GM21825 (cell line): ENCODE measurements around the gene INPP5D.
"Not testable (repeated sequence)": the region's sequence is repeated elsewhere in the genome, so short reads cannot be mapped to it uniquely, and the experiment has no call there.

Source experiments
- ATAC-seq: cut with Tn5 transposase; IDR thresholded peaks from one replicate; pipeline ENCODE4 v1.9.1; 2021; ENCODE audit warnings: mild to moderate bottlenecking, moderate library complexity; ENCODE audit not compliant: unreplicated experiment

The INPP5D gene

GRCh38 chr2:233114421-233114861 is 54.3 kb downstream of the INPP5D start:
- ATAC-seq, result no peak

- ATAC-seq, result no peak
These were observed 55.0 kb downstream of the INPP5D start for GRCh38 chr2:233115121-233115520.

GRCh38 chr2:233115741-233116140 is 55.6 kb downstream of the INPP5D start:
- ATAC-seq, result no peak

- no peak for ATAC-seq
These were observed 56.8 kb downstream of the INPP5D start for GRCh38 chr2:233116946-233117345.

DNA sequence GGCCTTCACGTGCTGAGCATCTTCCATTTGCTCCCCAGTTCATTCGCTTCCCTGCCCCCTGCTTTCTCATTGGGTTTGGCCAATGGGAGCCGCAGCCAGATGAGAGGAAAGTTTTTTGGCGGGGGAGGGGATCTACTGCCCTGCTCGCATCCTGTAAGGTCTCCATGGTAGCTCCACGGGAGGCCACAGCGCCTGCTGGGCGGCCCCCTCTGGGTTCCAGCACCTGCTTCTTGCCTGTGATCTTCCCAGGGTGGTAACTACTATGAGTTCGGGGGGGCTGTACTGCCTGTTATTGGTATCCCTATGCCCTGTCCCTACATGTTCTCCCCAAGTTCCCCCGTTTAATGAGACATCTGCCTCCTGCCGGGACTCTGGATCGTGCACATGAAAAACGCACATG is 57.2 kb downstream of the INPP5D start:
- no peak for ATAC-seq

DNA sequence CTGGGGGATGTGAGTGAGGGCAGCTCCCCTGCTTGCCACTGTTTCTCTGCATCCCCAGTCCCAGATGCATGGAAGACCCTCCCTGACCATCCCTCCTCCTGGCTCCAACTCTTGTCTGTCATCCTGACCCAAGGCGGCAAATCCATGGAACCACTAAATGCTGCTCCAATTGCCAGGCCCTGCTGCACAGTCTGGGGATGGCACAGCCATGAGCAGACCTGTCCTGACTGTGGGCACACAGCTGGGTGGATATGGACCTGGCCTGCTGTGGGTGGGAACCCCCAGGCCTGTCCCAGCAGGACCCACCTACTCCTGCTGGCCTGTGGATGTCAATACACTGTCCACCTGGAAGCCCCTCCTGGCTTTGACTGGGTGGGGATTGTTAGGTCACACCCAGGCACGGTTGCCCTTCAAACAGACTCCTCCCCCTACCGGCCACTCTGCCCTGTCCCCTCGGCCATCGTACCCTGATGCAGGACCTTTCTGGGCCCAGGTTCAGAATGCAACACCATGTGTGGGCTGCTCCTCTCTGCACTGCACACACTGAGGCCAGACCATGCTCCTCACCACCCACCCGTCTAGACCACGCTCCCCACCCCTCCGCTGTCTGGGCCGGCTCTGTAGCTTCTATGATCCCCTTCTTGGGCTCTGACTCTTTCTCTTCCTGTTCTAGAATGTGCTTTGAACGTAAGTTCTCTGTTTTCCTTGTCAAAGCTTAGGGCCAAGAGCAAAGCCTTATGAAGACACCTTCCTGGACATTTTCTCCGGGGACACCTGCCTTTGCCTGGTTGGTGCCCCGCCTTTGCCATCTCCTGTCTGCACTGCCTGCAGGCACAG is 57.9 kb downstream of the INPP5D start:
- no peak for ATAC-seq

DNA sequence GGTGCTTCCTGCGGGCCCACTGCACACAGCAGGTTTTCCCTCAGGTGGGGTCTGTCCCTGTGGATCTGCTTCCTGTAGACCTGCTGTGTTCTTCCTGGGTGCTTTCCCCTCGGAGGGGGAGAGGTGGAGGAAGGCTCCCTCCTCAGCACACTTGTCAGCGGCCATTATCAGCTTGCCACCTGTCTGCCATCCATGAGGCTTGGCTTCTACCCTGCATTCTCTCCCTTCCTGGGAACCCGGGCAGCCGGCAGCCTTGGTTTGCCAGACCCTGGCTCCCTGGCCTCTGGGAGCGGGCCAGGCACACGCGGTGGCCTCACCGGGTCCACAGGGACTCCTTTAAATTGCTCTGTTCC is 58.5 kb downstream of the INPP5D start:
- ATAC-seq, result no peak

- no peak for ATAC-seq
These were observed 59.0 kb downstream of the INPP5D start for GRCh38 chr2:233119123-233119522.

GRCh38 chr2:233119806-233120205 is 59.7 kb downstream of the INPP5D start:
- no peak for ATAC-seq

DNA sequence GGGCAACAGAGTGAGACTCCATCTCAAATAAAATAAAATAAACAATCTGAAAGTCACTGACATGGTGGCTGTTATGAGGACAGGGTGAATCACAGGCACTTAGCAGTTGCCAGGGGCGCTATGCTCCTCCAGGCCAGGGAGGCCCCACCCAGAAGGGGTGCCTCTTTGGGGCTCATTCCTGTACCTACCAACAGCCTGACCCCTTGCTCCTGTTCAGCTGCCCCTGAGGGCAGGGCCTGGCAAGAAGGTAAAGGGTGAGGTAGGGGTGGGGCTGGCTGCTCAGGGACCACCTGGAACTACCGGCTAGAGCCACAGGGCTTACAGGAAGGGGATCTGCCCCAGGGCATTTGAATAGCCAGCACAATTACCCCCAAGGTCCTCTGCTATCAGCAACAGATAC is 60.3 kb downstream of the INPP5D start:
- no peak for ATAC-seq

DNA sequence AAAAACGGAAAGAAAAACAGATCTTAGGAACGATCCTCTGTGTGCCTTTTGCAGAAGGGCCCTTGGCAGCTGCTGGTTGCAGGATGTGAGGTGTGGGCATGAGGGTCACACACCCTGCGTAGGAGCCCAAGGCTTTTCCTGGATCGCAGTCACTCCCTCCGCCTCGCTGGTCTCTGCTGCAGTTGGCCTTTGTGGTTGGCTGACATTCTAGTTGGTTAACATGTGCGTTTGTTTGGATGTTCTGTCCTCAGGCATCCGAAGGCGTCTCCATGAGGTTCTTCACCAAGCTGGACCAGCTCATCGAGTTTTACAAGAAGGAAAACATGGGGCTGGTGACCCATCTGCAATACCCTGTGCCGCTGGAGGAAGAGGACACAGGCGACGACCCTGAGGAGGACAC is 61.7 kb downstream of the INPP5D start:
- no peak for ATAC-seq

DNA sequence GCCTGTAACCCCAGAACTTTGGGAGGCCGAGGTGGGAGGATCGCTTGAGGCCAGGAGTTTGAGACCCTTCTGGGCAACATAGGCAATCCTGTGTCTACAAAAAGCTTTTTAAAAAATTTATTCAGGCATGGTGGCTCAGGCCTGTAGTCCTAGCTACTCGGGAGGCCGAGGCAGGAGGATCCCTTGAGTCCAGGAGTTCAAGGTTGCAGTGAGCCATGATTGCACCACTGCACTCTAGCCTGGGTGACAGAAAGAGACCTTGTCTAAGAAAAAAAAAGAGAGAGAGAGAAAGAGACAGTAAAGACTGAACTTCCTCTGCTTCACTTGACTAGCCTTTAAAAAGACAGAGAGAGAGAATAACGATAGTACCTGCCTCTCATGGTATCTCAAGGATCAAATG is 62.4 kb downstream of the INPP5D start:
- no peak for ATAC-seq

DNA sequence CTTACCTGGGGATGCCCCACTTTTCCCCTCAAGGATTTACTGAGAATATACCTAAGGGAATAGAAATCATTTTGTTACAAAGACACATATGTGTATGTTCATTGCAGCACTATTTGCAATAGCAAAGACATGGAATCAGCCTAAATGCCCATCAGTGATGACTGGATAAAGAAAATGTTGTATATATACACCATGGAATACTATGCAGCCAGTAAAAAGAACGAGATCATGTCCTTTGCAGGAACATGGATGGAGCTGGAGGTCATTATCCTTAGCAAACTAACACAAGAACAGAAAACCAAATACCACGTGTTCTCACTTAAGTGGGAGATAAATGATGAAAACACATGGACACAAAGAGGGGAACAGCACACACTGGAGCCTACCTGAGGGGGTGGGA is 63.4 kb downstream of the INPP5D start:
- ATAC-seq, result not testable (repeated sequence)

- peak; percentile 93 for ATAC-seq
These were observed 64.4 kb downstream of the INPP5D start for GRCh38 chr2:233124421-233125080.

GRCh38 chr2:233125455-233126065 is 65.4 kb downstream of the INPP5D start:
- ATAC-seq, result no peak

GRCh38 chr2:233129351-233129978 is 69.3 kb downstream of the INPP5D start:
- ATAC-seq, result no peak

GRCh38 chr2:233130024-233130423 is 69.9 kb downstream of the INPP5D start:
- no peak for ATAC-seq

- ATAC-seq, result no peak
These were observed 70.4 kb downstream of the INPP5D start for GRCh38 chr2:233130481-233131020.

DNA sequence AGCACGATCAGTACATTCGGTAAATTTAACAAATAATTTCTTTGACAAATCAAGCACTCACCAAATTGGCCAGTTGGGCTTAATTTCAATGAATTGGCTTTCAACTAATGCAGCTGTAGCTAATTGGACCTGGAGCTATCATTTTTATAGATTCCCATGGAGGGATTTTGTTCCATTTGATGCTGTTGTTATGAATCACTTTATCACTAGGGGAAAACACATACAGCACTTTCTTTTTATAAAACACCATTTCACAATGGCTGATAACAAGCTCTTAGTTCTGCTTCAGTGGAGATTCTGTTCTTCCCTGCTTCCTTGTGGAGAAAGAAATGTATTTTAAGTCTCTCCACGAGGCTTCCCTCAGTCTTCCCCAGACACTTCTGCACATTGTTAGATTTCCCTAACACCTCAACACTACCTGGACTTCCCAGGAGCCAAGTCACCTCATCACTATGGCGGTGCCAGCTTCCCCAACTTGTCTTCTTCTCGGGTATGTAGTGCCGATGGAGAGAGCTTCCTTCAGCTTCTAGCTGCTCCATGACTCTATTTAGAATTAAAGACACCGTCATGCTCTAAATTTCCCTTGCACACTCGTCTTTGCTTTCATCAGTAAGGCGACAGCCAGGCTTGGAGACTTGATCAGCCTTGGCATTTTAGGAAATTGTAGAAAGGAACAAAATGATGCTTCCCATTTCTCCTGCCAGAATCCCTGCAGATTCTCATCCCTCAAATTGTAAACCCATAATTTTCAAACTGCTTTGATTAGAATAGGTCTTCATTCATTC is 72.0 kb downstream of the INPP5D start:
- no peak for ATAC-seq

GRCh38 chr2:233133239-233133638 is 73.1 kb downstream of the INPP5D start:
- no peak for ATAC-seq
